Kidney capillary endothelial cell (primary cell): ENCODE results near the gene FLOT2.
"Not testable (repeated sequence)": the region's sequence is repeated elsewhere in the genome, so short reads cannot be mapped to it uniquely, and the experiment has no call there.

Source experiments
- DNase-seq: peaks from one replicate; pipeline ENCODE4 v3.0.0-alpha.2; 2018; ENCODE audit warnings: low spot score

The FLOT2 gene, protein sequence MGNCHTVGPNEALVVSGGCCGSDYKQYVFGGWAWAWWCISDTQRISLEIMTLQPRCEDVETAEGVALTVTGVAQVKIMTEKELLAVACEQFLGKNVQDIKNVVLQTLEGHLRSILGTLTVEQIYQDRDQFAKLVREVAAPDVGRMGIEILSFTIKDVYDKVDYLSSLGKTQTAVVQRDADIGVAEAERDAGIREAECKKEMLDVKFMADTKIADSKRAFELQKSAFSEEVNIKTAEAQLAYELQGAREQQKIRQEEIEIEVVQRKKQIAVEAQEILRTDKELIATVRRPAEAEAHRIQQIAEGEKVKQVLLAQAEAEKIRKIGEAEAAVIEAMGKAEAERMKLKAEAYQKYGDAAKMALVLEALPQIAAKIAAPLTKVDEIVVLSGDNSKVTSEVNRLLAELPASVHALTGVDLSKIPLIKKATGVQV

DNA sequence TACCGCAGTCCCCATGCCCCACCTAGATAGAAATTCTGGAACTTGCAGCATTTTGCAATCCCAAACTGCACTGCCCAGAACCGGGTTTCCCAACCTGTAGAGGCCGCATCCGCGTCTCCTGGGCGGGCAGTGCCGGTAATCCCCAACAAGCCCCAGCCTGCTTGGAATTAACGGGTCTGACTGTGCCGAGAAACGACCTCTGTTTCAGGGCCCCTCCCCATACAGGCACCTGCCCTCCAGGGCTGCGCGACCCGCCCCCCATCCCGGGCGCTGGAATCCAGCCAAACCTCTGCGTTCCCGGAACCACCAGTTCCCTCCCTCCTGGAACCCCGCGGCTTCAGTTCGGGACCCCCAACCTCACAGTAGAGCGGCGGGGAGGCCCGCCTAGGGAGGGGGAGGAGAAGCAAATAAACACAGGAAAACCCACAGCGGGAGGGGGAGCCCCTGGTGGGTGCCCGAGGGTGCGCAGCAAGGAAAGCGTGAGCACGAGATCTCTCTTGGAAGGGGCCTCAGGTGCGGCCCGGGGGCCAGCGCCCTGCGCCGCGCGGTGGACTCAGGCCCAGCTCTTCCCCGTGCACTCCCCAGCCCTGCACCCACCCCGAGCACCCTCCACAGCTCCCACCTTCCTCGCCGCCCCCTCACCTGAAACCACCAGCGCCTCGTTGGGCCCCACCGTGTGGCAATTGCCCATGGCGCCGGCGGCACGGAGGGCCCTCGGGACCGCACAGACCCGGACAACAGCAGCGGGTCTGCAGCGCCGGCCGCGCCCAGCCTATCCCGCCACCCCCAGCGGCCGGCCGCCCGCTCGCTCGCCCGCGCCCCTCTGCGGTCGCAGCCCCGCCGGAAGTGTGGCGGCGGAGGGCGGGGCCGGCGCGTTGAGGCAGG, at the start of gene FLOT2:
Gene FLOT2, minus strand, starts transcription at position 850 of the 885 bp plus-strand sequence. Its CDS starts 159 bp downstream, at position 691.
- peak; percentile 42 for DNase-seq

DNA sequence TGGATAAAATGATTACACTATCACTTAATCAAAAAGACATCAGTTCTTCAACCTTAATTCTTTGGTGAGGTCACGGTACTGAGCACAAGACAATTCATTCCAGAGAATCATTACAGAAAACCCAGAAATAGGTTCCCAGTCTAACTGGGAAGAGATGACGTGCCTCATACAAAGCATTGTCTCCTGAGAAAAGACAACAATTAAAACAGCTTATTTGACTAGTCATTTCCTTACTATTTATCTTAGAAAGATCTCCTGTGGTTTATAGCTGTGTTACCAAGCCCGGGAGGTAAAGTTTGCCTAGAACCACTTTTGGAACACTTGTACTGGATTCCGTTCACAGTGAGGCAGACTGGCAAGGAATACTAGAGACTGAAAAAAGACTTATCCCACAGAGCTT, 48.7 kb upstream of the FLOT2 start:
- DNase-seq, result peak; percentile 77

DNA sequence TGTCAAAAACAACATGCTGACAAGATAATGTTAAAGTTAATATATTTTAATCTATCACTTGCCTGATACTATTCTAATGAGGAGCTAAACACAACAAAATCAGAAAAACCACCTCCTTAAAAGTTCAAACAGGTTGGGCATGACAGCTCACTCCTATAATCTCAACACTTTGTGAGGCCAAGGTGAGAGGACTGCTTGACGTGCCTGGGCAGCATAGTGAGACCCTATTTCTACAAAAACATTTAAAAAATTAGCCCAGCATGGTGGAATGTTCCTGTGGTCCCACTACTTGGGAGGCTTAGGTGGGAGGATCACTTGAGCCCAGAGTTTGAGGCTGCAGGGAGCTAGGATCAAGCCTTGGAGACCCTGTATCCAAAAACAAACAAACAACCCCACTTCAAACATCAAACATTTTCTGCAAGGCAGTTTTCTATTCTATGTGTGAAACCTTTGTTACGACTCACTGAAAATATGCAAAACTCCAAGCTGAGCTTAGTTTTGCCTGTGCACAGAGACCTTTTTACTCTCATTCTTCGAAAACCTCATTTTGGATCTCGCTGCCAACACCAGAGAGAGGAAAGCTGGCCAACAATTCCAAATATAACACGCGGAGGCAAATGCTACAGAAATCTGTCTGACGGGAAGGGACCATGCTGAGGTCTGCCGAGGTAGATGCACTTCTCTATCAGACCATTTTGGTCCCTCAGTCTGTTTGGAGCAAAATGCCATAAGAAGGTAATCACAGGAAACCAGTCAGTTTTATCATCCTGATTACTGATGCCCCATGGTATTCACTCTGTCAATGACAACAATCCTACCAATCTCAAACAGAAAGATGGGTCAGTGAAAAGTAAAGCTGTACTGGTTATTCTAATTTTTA, 47.6 kb upstream of the FLOT2 start:
- DNase-seq, result peak; percentile 23

DNA sequence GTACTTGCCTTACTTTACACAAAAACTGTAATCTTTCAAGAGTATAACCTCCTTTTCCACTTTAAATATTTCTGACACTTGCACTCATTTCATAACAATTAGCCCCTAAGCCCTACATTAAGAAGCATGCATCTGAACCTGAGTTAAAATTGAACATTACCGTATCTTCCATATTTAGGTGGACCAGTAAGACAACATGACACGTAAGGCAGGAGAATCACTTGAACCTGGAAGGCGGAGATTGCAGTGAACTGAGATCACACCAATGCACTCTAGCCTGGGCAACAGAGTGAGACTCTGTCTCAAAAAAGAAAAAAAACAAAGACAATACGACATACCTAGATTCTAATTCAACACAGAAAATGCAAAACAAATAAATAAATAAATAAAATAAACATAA, 46.8 kb upstream of the FLOT2 start:
- no peak for DNase-seq

DNA sequence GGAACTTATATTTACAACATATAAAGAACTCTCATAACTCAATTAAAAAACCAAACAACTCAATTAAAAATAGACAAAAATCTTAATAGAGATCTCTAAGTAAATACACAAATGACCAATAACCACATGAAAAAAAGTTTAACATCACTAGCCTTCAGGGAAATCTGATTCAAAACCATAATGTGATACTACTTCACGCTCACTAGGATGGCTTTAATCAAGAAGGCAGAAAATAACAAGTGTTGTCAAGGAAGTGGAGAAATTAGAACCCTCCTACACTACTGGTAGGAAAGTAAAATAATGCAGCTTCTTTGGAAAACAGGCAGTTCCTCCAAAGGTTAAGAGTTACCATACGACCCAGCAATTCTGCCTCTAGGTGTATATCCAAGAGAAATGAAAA, 45.4 kb upstream of the FLOT2 start:
- no peak for DNase-seq

DNA sequence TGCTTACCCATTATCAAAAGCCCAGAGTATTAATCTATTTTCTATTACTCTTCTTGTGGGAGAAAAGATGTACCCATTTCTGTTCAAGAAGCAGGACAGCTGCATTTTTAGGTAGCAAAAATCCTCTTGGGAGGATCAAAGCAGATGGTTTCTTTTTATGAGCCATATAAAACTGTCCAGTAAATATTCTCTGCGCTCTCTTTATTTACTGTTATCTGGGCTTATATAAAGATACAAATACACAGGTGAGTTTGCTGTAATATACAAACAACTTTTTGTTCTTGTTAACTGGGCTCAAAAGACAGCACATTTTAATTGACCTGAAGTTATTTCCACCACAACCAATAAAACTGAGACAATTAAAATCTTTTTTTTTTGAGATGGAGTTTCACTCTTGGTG, 43.7 kb upstream of the FLOT2 start:
- no peak for DNase-seq

DNA sequence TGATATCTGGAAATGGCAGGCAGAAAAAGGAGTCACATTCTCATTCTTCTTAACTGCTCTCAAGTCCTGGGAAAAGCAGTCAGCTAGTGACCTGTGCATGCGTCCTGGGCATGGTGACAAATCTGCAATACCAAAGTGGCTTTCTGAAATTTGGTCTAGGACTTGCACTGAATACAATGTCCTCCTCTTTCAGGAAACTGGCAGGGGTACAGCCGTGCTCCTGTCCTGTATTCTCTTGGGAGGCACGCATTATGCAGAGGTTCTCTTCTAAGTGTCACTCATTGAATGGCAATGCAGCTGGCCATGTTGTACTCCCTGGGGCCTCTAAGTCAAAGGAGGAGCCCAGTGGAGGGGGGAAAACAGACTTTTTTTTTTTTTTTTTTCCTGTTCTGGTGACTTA, 43.1 kb upstream of the FLOT2 start:
- DNase-seq, result no peak

DNA sequence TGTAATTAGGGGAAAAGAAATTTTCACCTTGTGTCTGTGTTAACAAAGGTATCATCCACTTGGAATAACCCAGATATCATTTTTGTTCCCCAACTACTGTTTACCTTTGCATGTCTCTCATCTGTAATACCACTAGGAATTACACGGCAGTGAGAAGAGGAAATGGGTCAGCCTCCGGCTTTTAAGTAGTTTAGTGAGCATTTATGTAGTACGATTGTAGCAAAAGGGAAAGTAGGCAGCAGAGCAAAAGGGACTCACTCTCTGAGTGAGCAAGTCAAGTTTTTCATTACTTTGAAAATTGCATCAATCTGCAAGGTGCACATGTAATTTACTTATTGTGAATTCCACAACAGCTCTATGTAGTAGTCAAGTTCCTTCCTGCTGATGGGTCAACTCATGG, 42.6 kb upstream of the FLOT2 start:
- DNase-seq, result no peak

DNA sequence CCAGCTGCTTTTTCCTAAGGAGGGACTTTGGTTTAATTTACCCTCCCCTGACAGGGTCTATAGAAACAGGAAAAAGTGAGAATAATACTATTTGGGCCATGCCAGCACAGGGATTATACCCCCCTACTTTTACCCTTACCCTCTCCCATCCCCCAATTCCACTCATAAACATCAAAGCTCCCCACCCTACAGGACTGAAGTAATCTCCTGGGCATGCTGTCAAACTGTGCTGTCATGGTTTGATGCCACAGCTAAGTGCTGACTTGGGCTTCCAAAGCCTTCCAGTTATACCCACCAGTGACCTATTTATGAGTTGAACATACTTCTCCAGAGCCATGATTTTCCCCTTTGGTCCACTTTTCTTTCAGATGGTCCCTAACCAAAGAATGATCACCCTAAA, 41.0 kb upstream of the FLOT2 start:
- no peak for DNase-seq

DNA sequence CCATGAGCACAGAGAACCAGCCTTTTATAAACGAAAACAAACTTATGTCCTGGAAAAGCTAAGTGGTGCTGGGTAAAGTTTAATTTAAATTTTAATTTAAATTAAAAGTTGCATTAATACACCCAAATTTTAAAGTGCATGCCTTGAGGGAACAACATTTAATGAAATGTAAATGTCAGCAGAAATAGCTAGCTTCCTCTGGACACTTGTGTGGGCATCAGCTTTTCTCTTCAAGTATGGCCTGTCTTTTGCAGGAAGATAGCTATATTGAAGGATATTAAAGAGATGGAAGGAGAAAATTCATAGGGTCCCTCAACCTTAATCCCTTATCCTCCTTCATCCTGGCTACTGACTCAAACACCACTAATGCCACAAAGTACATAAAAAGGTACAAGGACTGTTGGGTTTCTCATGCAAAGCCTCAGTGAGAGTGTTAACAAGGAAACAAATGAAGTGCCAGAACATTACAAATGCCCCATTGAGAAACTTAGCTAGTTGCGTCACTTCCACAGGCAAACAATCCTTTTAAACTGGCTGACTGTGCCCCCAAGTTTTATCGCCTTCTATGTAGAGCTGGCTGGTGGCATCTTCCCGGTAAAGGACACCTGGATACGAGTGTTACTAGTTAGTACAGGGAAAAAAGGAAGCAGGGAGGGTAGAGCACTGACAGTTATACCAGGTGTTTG, 39.7 kb upstream of the FLOT2 start:
- DNase-seq, result no peak

DNA sequence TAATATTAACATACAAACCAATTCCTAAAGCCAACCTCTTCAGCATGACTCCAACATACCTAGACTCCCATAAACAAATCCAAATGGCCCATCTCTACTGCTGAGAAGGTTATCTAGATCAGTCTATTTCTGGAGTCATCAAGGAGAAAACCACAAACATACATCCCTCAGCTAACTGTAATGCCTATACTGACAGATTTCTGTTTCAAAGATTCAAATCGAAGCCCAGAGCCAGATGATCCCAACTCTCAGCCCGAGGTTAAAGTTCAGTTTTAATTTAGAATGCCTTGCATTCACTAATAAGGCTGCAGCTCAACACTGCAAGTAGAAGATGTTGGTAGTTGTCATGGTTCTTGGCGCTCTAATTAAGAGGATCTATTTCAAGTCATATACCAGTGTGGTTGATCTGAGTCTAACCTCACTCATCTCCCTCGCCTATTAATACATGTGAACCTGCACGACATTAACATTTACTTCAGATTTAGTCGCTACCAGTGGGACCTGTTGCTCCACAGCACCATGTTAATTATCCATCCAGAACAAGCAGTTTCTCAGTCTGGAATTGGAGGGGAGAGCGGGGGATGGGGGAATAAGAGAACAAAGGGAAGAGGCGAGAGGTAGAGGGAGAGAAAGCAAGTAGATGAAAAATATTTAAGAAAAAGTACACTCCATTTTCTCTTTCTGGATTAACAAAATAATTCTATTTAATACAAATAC, 38.4 kb upstream of the FLOT2 start:
- no peak for DNase-seq

DNA sequence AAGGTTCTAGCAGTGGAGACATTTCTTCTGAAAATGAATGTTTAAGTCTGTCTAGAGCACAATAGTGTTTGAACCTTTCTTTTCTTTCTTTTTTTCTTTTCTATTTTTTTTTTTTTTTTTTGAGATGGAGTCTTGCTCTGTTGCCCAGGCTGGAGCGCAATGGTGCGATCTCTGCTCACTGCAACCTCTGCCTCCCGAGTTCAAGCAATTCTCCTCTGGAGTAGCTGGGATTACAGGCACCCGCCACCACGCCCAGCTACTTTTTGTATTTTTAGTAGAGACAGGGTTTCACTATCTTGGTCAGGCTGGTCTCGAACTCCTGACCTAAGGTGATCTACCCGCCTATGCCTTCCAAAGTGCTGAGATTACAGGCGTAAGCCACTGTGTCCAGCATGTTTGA, 37.0 kb upstream of the FLOT2 start:
- not testable (repeated sequence) for DNase-seq

DNA sequence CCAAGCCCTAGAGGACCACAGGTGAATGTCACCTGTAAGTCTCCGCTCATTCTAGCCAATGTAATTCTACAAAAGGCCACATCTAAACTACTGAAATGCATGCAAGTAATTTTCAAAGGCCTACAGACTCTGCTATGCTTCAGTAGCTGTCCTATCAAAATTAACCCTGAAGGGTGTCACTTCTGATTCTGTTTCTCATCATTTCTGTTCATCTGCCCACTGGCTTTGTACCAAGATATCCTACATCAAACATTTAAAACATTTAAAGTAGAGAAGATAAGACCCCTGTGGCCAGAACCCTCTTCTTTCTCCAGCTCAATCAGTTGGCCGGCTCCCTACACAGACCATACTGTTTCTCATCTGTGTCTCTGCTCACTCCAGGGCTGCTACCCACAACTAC, 32.3 kb upstream of the FLOT2 start:
- no peak for DNase-seq

DNA sequence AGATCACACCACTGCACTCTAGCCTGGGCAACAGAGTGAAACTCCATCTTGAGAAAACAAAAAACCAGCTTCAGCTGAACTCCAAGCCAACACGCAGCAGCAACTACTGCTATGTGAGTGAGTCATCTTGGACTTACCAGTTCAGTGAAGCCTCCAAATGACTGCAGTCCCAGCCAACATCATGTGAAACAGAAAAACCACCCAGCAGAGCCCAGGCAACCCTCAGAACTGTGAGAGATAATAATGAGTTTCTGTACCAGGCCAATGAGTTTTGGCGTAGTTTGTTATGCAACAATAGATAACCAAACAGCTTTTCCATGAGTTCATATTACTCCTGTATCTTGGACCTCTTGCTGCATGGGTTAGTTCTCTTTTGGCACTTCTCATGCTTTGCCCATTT, 30.5 kb upstream of the FLOT2 start:
- no peak for DNase-seq

DNA sequence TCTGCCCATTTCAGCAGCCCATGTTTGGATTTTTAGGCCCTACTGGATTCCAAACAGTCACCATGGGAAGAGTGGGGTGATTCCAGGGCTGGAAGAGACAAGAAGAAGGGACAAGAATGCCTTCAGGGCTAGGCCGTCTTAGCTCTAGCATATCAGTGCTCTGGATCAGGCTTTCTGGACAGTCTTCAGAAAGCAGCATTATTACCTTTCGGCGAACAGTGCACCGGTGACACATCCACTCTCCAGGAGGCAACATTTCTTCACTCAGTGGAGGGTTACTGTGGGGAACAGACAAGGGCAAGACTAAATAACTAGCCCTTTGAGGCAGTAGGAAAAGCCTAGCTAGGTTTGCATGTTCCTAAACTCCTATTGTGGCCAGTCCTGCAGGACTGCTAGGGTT, 29.3 kb upstream of the FLOT2 start:
- no peak for DNase-seq

DNA sequence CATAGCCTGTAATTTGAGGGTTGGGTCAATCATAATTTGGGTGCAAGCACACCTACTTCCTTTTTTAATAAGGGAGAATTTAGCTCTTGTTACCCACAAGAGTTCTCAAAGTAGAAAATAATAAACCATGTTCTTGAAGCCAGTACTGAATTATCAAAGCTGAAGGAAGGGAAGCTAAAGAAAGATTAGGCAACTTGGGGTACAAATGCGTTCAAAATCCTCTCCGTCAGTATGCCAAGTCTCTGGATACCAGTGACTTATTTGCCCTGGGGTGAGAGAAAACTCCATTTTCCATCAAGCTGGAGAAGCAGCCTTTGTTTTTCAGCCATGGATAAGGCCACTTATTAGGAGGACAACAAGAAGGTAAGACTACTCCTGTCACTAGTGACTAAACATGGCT, 28.8 kb upstream of the FLOT2 start:
- no peak for DNase-seq

DNA sequence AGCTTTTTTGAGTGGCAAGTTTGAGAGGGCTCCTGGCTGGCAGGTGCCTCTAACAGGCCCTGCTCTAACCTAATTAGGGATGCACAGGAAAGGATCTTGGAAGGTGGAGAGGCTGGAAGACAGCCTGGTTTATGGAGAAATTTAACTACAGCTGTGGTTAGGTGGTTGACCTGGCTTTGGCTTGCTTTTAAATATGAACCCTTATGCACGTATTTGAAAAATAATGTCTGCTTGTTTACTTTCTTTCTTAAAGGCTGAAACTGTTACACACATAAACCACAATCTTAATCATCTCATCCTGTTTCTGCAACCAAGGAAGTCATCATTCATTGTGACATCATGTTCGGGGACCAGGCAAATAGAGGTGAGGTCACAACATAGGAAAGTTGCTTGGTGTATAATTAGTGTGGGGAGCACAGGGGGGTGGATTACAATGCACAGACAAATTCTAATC, 28.4 kb upstream of the FLOT2 start:
- peak; percentile 85 for DNase-seq

DNA sequence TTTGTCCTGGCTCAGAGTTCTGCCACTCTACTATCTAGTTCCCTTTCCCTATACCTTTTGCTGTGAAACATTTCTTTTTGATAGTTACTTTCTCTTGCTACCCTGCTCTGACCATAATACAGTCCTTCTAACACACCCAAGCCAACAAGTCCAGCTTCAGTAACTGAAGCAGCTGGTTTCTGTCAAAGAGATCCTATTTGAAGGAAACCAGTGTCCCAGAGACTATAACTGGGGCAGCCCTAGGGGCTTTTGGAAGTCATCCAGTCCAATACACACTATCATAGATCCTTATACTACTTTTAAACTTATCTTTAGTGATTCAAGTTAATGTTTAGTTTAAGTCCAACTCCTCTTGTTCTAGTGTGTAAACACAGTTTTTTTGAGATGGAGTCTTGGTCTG, 22.7 kb upstream of the FLOT2 start:
- DNase-seq, result no peak

DNA sequence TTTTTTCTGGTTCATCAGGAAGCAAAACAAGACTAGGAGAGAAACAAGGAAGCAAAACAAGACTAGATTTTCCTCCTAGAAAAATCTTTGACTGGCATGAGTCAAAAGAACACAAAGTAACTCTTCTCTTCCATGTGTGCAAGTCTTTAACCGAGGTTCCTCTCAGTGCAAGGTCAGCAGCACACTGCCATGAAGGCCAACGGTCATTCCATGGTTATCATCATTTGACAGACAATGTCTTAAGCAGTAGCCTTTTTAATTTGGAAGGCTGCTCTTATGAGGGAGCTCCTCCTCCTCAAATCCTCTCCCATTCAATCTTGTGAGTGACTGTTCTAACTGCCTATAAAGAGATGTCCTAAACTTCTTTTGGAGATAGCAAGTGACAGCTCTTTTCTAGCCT, 20.8 kb upstream of the FLOT2 start:
- no peak for DNase-seq

DNA sequence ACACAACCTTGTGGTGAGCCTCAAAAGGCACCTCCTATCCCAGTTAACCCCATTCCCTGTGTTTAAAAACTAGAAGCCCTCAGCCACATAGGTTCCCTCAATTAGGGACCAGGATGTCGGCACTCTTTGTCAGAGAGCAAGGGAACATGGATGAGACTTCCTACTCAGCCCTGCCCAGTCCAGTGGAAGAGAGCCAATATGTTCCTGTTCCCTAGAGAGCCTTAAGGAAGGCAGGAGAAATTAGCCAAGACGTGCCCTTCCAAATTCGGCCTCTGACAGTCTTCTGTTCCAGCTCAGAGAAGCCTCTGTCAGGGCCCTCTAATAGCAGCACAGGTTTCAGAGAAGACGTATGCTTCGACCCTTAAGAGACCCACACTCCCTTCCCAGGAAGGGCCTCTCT, 19.9 kb upstream of the FLOT2 start:
- no peak for DNase-seq

DNA sequence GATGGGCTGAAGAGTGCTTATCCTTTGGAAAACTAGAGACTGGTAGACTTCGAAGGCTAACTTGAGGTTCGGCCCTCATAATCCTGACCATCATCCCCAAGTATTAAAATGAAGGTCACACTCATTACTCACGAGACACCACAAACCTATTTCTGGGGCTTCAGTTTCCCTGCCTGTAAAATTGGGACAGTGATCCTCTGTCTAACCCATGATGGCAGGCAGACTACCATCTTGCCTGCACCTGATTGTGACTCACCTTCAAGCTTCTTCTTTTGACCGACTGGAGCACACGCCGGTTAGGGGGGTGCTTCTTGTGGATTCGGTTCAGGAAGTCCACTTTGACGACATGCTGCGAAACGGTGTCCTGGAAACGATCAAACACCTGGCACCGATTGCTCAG, 19.5 kb upstream of the FLOT2 start:
- DNase-seq, result no peak
